NCI-H187 (cell line): Measurements from ENCODE around the gene KAZN.

ENCODE experiments used
- DNase-seq, 2 experiments: peaks; one replicate each; lab custom pipeline; 2025; lab: John Stamatoyannopoulos, UW

The KAZN gene

GRCh38 chr1:14913482-14914177 is 315.1 kb downstream of the KAZN start:
- DNase-seq: peak; percentile 19 to 60

- no peak for DNase-seq
These were observed 316.0 kb downstream of the KAZN start for GRCh38 chr1:14914351-14914988.

GRCh38 chr1:14915356-14916054 is 317.0 kb downstream of the KAZN start:
- DNase-seq: peak in 1 of 2 experiments; percentile 11

GRCh38 chr1:14919289-14919688 is 320.8 kb downstream of the KAZN start:
- DNase-seq: no peak

- DNase-seq: no peak
These were observed 321.3 kb downstream of the KAZN start for GRCh38 chr1:14919751-14920150.

- no peak for DNase-seq
These were observed 322.6 kb downstream of the KAZN start for GRCh38 chr1:14921057-14921456.

- DNase-seq: no peak
These were observed 324.6 kb downstream of the KAZN start for GRCh38 chr1:14922942-14923726.

- no peak for DNase-seq
These were observed 325.4 kb downstream of the KAZN start for GRCh38 chr1:14923727-14924452.

- DNase-seq: no peak
These were observed 326.2 kb downstream of the KAZN start for GRCh38 chr1:14924455-14925331.

GRCh38 chr1:14925336-14926136 is 327.1 kb downstream of the KAZN start:
- DNase-seq: no peak

- no peak for DNase-seq
These were observed 327.7 kb downstream of the KAZN start for GRCh38 chr1:14926229-14926628.

GRCh38 chr1:14926818-14927575 is 328.5 kb downstream of the KAZN start:
- no peak for DNase-seq

GRCh38 chr1:14928412-14928811 is 329.9 kb downstream of the KAZN start:
- no peak for DNase-seq

GRCh38 chr1:14928886-14929546 is 330.5 kb downstream of the KAZN start:
- no peak for DNase-seq

GRCh38 chr1:14929547-14930246 is 331.2 kb downstream of the KAZN start:
- DNase-seq: peak in 1 of 2 experiments; percentile 39

GRCh38 chr1:14930247-14930965 is 331.9 kb downstream of the KAZN start:
- DNase-seq: no peak

- no peak for DNase-seq
These were observed 333.7 kb downstream of the KAZN start for GRCh38 chr1:14932034-14932638.
